GM12801 (cell line): ENCODE data around the gene B3GALNT1.

ENCODE experiments used
- TF ChIP-seq, protein P1 (sequence below): IDR thresholded peaks from one replicate; pipeline ENCODE4 v1.5.1; 2011; ENCODE audit warnings: control low read depth; ENCODE audit not compliant: insufficient read length; ENCODE audit errors: extremely low read depth

The B3GALNT1 gene

DNA sequence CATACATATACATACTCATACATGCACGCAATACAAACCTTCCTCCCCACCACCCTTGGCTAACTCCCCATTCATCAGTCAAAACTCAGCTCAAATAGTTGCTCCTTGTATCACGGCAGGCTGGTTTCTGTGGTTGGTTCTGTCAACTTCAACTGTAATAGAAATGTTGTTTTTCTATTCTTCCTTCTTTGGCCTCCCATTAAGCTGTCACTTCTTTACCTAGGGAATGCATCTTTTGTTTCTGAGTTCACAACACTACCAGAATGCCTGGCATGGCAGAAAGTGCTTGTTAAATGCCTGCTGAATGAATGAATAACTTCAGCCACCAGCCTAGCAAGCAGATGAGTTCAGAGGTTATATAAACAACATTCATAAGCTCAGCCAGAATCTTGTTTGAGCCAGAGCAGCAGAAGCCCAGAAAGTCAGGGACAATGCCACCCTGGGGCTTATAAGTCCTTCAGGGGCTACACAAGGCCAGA, 63.1 kb downstream of the B3GALNT1 start:
- TF ChIP-seq, protein P1, sequence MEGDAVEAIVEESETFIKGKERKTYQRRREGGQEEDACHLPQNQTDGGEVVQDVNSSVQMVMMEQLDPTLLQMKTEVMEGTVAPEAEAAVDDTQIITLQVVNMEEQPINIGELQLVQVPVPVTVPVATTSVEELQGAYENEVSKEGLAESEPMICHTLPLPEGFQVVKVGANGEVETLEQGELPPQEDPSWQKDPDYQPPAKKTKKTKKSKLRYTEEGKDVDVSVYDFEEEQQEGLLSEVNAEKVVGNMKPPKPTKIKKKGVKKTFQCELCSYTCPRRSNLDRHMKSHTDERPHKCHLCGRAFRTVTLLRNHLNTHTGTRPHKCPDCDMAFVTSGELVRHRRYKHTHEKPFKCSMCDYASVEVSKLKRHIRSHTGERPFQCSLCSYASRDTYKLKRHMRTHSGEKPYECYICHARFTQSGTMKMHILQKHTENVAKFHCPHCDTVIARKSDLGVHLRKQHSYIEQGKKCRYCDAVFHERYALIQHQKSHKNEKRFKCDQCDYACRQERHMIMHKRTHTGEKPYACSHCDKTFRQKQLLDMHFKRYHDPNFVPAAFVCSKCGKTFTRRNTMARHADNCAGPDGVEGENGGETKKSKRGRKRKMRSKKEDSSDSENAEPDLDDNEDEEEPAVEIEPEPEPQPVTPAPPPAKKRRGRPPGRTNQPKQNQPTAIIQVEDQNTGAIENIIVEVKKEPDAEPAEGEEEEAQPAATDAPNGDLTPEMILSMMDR = no peak

DNA sequence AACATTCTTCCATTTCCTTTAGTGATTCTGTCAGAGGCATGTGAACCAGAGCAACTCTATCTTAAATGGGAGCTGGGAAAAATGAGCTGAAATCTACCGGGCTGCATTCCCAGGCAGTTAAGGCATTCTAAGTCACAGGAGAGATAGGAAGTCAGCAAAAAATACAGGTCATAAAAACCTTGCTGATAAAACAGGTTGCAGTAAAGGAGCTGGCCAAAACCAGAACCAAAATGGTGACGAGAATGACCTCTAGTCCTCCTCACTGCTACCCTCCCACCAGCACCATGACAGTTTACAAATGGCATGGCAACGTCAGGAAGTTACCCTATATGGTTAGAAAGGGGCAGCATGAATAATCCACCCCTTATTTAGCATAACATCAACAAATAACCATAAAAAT, 66.4 kb downstream of the B3GALNT1 start:
- TF ChIP-seq, protein P1 = no peak

DNA sequence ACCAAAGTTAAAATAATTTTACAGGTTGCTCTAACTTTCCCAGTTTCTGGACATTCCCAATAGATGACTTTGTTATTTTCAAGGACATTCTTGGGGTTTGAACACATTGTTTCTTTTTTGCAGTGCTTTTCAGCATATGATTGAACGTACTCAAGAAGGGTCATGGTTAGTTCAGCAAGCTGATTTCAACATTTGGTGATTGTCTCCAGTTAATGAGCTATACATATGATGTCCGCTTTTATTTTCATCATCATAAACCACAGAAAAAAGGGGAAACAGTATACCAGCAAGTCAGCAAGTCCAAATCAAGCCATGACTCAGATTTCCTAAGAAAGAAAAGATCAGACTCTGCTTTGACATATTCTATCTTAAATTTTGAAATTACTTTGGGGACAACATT, 69.4 kb downstream of the B3GALNT1 start:
- TF ChIP-seq, protein P1 = no peak
